Colonic mucosa (tissue), 4 donors: ENCODE results near the gene RIPOR3. TPM values are rescaled to one million over a fixed set of nuclear protein-coding genes. Genes with fewer than 3 reads are reported as not detected.
"Not testable (repeated sequence)": the region's sequence is repeated elsewhere in the genome, so short reads cannot be mapped to it uniquely, and the experiment has no call there.

Source experiments
- DNase-seq: peaks from one replicate; pipeline ENCODE4 v3.0.0-alpha.2; 2020
- H3K27ac ChIP-seq: fragments of 200-600 bp; one replicate; pipeline ENCODE4 v1.8.0; 2021
- H3K27me3 ChIP-seq: fragments of 200-600 bp; one replicate; pipeline ENCODE4 v1.8.0; 2021
- H3K36me3 ChIP-seq: fragments of 200-600 bp; one replicate; pipeline ENCODE4 v1.8.0; 2021
- H3K4me1 ChIP-seq: fragments of 200-600 bp; one replicate; pipeline ENCODE4 v1.8.0; 2021; ENCODE audit warnings: mild to moderate bottlenecking
- H3K4me3 ChIP-seq: fragments of 200-600 bp; one replicate; pipeline ENCODE4 v1.8.0; 2021
- H3K9ac ChIP-seq, 2 donors: one replicate each; pipeline ENCODE4 v1.7.0; 2013; ENCODE audit warnings: control low read depth in 2 of 2, low read depth in 2 of 2, low read length in 2 of 2
- H3K9me3 ChIP-seq: fragments of 200-600 bp; one replicate; pipeline ENCODE4 v1.8.0; 2021
- CTCF ChIP-seq: fragments of 200-600 bp; IDR thresholded peaks from one replicate; pipeline ENCODE4 v1.8.0; 2022; ENCODE audit warnings: antibody characterized with exemption, mild to moderate bottlenecking
- intact Hi-C: fragments of 100-400 bp; cut with DNase I; formaldehyde crosslinking; loops from one replicate; pipeline ENCODE4 v1.14.1; 2022
- total RNA-seq, 2 donors: library from RNA; stranded (reverse); fragmentation: NEBNext Ultra II Directional in 1 of 2; extraction: Animal tissue kit (Norgen Biotek cat#: 25700) in 1 of 2; gene quantifications; one replicate each; pipeline ENCODE4 v1.2.1, GENCODE V29; 2021
- donor health status: healthy.
- donor health status: DM: no; HTN: no; CAD: no.
- donor health status: DM: no; HTN: no; CAD: no.

Gene RIPOR3
- total RNA-seq, 2 donors from 2014 or later = 1.9 to 2.9 TPM

GRCh38 chr20:50543326-50543725 is 148.0 kb downstream of the RIPOR3 start:
- Histone ChIP-seq H3K9me3 (no peaks in the 10 kb centered on the region), H3K4me3 (no peak overlapping the region), H3K9ac (no peak overlapping the region), H3K27ac (no peak overlapping the region), H3K36me3 (no peaks in the 10 kb centered on the region), H3K27me3 (no peaks in the 10 kb centered on the region), H3K4me1 (peaks cover 4% of the 10 kb centered on the region)
- no peak for TF ChIP-seq CTCF
- DNase-seq = no peak
- intact Hi-C loops = no loop called here

GRCh38 chr20:50541606-50542041 is 149.7 kb downstream of the RIPOR3 start:
- H3K36me3 ChIP-seq = no peaks in the 10 kb centered on the region
- intact Hi-C loops = no loop called here
- H3K27ac ChIP-seq = no peak overlapping the region
- no peak for TF ChIP-seq CTCF
- no peak overlapping the region for H3K9ac ChIP-seq
- no peaks in the 10 kb centered on the region for H3K27me3 ChIP-seq
- no peaks in the 10 kb centered on the region for H3K9me3 ChIP-seq
- no peaks in the 10 kb centered on the region for H3K4me1 ChIP-seq
- no peak overlapping the region for H3K4me3 ChIP-seq
- no peak for DNase-seq

DNA sequence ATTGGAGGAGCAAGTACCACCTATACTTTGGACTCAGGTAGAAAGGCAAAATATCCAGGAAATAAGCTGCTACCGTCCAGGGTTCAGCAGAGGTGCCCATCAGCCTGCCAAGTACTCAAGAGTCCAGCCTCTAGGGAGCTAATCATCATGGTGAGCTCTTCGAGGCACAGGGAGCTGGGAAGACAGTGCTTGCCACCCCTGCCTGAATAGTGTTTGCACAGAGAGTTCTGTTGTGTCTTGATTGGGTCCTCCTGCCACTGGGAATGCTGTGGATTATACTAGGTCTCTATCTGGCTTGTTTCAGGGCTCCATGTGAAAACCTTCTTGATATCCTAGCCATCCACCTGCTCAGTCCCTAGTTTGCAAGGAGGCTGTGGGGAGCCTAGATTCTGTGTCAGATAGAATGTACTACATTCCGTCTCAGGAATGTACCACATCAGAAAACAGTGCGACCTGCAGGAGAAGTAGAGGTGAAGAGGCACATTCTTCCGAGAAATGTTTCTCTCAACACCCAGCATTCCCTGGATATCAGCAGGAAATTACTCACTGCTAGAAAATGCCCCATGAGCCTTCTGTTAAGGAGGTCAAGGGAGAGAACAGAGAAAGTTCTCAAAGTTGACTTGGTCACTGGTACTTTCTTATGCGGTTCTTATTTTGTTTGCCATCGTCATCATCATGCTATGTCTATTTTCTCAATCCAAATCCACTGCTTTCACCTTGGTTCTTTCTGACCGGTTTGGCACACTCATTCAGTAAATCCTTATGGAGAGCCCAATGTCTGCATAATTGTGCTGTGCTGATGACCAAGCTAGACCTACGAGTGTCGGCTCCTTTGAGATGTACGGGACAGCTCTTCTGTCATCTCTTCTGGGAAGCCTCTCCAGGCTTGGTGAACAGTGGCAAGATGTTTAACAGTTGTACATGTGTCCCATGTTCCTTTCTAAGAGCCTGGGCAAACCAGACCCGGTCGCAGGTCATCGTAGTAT is 150.4 kb downstream of the RIPOR3 start:
- DNase-seq = no peak
- Histone ChIP-seq H3K36me3 (no peaks in the 10 kb centered on the region), H3K27ac (no peak overlapping the region), H3K4me1 (no peaks in the 10 kb centered on the region), H3K27me3 (no peaks in the 10 kb centered on the region), H3K9ac (no peak overlapping the region), H3K9me3 (no peaks in the 10 kb centered on the region), H3K4me3 (no peak overlapping the region)
- no peak for TF ChIP-seq CTCF
- intact Hi-C loops = no loop called here

- intact Hi-C loops, H3K4me1 ChIP-seq, H3K27ac ChIP-seq: not testable (repeated sequence)
Observed at GRCh38 chr20:50539798-50540197, 151.5 kb downstream of the RIPOR3 start.

GRCh38 chr20:50538276-50538675 is 153.1 kb downstream of the RIPOR3 start:
- intact Hi-C loops = no loop called here
- H3K4me3 ChIP-seq = no peak overlapping the region
- H3K36me3 ChIP-seq = no peaks in the 10 kb centered on the region
- H3K9me3 ChIP-seq = no peaks in the 10 kb centered on the region
- H3K27ac ChIP-seq = no peak overlapping the region
- H3K4me1 ChIP-seq = no peaks in the 10 kb centered on the region
- H3K27me3 ChIP-seq = no peaks in the 10 kb centered on the region
- DNase-seq = no peak
- TF ChIP-seq CTCF = no peak
- no peak overlapping the region for H3K9ac ChIP-seq

More at GRCh38 chr20:50539798-50540197, 151.5 kb downstream of the RIPOR3 start:
- not testable (repeated sequence) for H3K9me3 ChIP-seq, H3K36me3 ChIP-seq, H3K9ac ChIP-seq, DNase-seq, H3K4me3 ChIP-seq, H3K27me3 ChIP-seq
